K562 (cell line): ENCODE measurements around the gene USP49. TPM values are rescaled to one million over a fixed set of nuclear protein-coding genes. Genes with fewer than 3 reads are reported as not detected.
A peak's percentile ranks its signal among the peaks of the same experiment; 100 is the strongest.

Experiments used
- CREM ChIP-seq: IDR thresholded peaks from 2 replicates; pipeline ENCODE4 v1.6.1; 2014; ENCODE audit warnings: antibody characterized with exemption, low read depth
- CTBP1 ChIP-seq: fragments of 450-650 bp; IDR thresholded peaks from 2 replicates; pipeline ENCODE4 v1.6.1; 2016; ENCODE audit warnings: borderline replicate concordance
- DIDO1 ChIP-seq: fragments of 450-650 bp; IDR thresholded peaks from 2 replicates; pipeline ENCODE4 v1.6.1; 2016; ENCODE audit warnings: low read depth, missing biosample characterization, missing genetic modification characterization
- ELF2 ChIP-seq: fragments of 250-450 bp; sonication (Bioruptor Pico); IDR thresholded peaks from 2 replicates; pipeline ENCODE4 v1.5.0; 2021; ENCODE audit warnings: mild to moderate bottlenecking
- EP300 ChIP-seq: IDR thresholded peaks from 2 replicates; pipeline ENCODE4 v1.6.1; 2012; ENCODE audit warnings: low read length, improper control_type of control experiment
- GABPB1 ChIP-seq: sonication (generic); formaldehyde crosslinking; IDR thresholded peaks from 2 replicates; pipeline ENCODE4 v1.8.0; 2022; ENCODE audit warnings: mild to moderate bottlenecking, missing genetic modification reagents
- HDAC1 ChIP-seq, 2 experiments: fragments of 450-650 bp; IDR thresholded peaks; 2 replicates each; pipeline ENCODE4 v1.6.1; 2016 to 2017; ENCODE audit warnings: inconsistent platforms in 1 of 2, mild to moderate bottlenecking in 1 of 2, moderate library complexity in 1 of 2
- HMGN3 ChIP-seq: IDR thresholded peaks from 2 replicates; pipeline ENCODE4 v1.6.1; 2011; ENCODE audit warnings: borderline replicate concordance, low read depth, mild to moderate bottlenecking, mixed read lengths, low read length; ENCODE audit not compliant: insufficient read length; ENCODE audit errors: extremely low read depth
- NFIX ChIP-seq: fragments of 250-450 bp; sonication (Bioruptor Pico); IDR thresholded peaks from 2 replicates; pipeline ENCODE4 v1.4.0; 2020; ENCODE audit warnings: low read depth, mild to moderate bottlenecking, moderate library complexity
- NONO ChIP-seq, 2 experiments: fragments of 200-400 bp in 1 of 2; fragments of 450-650 bp in 1 of 2; formaldehyde crosslinking in 1 of 2; IDR thresholded peaks; 2 replicates each; pipeline ENCODE4 v1.6.1; 2017; ENCODE audit warnings: low read depth in 2 of 2, mild to moderate bottlenecking in 2 of 2, moderate library complexity in 2 of 2, low read length in 1 of 2
- NUFIP1 ChIP-seq: fragments of 450-650 bp; IDR thresholded peaks from 2 replicates; pipeline ENCODE4 v1.6.1; 2018; ENCODE audit not compliant: partially characterized antibody
- POLR3A ChIP-seq: IDR thresholded peaks from 2 replicates; pipeline ENCODE4 v1.6.1; 2011; ENCODE audit warnings: borderline replicate concordance, mild to moderate bottlenecking, moderate library complexity; ENCODE audit not compliant: insufficient read length, insufficient read depth; ENCODE audit errors: extremely low read depth
- SMARCA4 ChIP-seq: fragments of 450-650 bp; IDR thresholded peaks from 2 replicates; pipeline ENCODE4 v1.6.1; 2016
- SREBF2 ChIP-seq: sonication (generic); formaldehyde crosslinking; IDR thresholded peaks from 2 replicates; pipeline ENCODE4 v1.4.0; 2020; ENCODE audit warnings: mild to moderate bottlenecking, missing genetic modification reagents
- TAF15 ChIP-seq: fragments of 200-400 bp; formaldehyde crosslinking; IDR thresholded peaks from 2 replicates; pipeline ENCODE4 v1.6.1; 2017; ENCODE audit warnings: mild to moderate bottlenecking, low read depth, low read length, moderate library complexity
- ZBTB8A ChIP-seq: fragments of 450-650 bp; IDR thresholded peaks from 2 replicates; pipeline ENCODE4 v1.6.1; 2018; ENCODE audit warnings: mild to moderate bottlenecking, moderate library complexity; ENCODE audit not compliant: partially characterized antibody
- ZC3H4 ChIP-seq: sonication (generic); formaldehyde crosslinking; IDR thresholded peaks from 2 replicates; pipeline ENCODE4 v1.9.0; 2021; ENCODE audit warnings: missing genetic modification reagents, borderline replicate concordance
- ZFPM2 ChIP-seq: fragments of 250-450 bp; sonication (Bioruptor Pico); IDR thresholded peaks from 2 replicates; pipeline ENCODE4 v1.5.1; 2022; ENCODE audit warnings: mild to moderate bottlenecking
- ZNF134 ChIP-seq: fragments of 250-450 bp; sonication (Bioruptor Pico); conservative IDR thresholded peaks from 2 replicates; pipeline ENCODE4 v1.4.0; 2020
- ZNF212 ChIP-seq: fragments of 450-650 bp; formaldehyde crosslinking; IDR thresholded peaks from 2 replicates; pipeline ENCODE4 v1.4.0; 2020; ENCODE audit warnings: mild to moderate bottlenecking
- ZNF253 ChIP-seq: fragments of 250-450 bp; sonication (Bioruptor Pico); conservative IDR thresholded peaks from 2 replicates; pipeline ENCODE4 v1.6.1; 2021; ENCODE audit warnings: mild to moderate bottlenecking
- ZNF384 ChIP-seq: IDR thresholded peaks from 2 replicates; pipeline ENCODE4 v1.6.1; 2012; ENCODE audit warnings: low read depth, low read length, improper control_type of control experiment
- polyA plus RNA-seq, 8 experiments: library from polyadenylated mRNA; depleted of rRNA in 4 of 8; stranded (reverse) in 5 of 8; unstranded in 3 of 8; fragments of >200 nt; fragmentation: Nextera tagmentation in 2 of 8; fragmentation: Illumina TruSeq in 1 of 8; extraction: Ambion mirVana in 2 of 8; extraction: Trizol in 1 of 8; gene quantifications; 2 replicates each; pipeline versions ENCODE4 v1.2.1 to v1.2.3, GENCODE V29; 2011 to 2014; ENCODE audit warnings: inconsistent platforms in 1 of 8, missing spikeins in 1 of 8
- total RNA-seq, 7 experiments: library from RNA; depleted of rRNA in 6 of 7; stranded (reverse); fragments of >200 nt in 6 of 7; fragmentation: Illumina TruSeq in 2 of 7; extraction: Trizol in 2 of 7; gene quantifications; 2 replicates each; pipeline versions ENCODE4 v1.2.1 to v1.2.3, GENCODE V29; 2011 to 2021; ENCODE audit warnings: low replicate concordance in 1 of 7
- TF ChIP-seq, protein P1 (sequence below): fragments of 450-650 bp; IDR thresholded peaks from 2 replicates; pipeline ENCODE4 v1.6.1; 2016; ENCODE audit warnings: low read depth, mild to moderate bottlenecking, moderate library complexity
- TF ChIP-seq, protein P2 (sequence below): fragments of 450-650 bp; conservative IDR thresholded peaks from 2 replicates; pipeline ENCODE4 v1.6.1; 2016; ENCODE audit warnings: missing genetic modification characterization, low read depth, mild to moderate bottlenecking, control low read depth, missing compliant biosample characterization
- TF ChIP-seq, protein P3 (sequence below): fragments of 250-450 bp; sonication (Bioruptor Pico); IDR thresholded peaks from 2 replicates; pipeline ENCODE4 v1.5.0; 2021

USP49 gene
- total and polyA plus RNA-seq, 9 of the 15 experiments (the other 6 are each of a cell fraction or from before 2014, with no cell fraction given): 1.0 to 9.9 (median 6.5) TPM

DNA sequence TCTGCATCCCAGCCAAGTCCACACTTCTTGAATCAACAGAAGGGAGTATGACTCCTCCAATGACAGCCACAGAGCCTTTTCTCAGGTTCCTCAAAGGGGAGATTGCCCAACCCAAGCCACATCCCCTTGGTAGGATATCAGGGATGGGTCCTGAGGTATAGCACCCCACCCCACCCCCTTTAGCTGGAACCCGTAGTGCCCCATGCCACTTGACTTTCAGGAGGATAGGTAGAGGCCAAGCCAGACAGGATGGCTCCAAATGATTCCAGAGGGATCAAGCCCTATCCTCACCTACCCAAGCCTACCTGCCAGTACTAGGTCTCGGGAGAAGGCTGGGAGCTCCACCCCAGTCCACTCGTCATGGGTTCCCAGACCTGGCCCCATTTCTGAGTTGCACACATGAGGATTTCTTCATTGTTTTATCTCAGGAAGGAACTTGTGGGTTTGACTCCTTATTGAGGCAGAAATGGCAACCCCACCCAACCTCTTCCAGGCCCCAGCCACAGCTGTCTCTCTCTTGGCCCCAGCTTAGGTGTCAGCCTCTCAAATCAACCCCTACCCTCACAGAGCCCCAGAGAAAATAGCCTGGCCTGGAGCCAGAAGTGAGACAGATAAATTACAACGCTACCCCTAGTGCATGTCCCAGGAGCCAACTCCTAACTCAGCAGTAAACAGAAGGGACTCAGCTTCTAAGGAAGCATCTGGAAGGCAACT, 42.8 kb upstream of the USP49 start (continued):
- TF ChIP-seq HMGN3: no peak
- TF ChIP-seq, protein P1, sequence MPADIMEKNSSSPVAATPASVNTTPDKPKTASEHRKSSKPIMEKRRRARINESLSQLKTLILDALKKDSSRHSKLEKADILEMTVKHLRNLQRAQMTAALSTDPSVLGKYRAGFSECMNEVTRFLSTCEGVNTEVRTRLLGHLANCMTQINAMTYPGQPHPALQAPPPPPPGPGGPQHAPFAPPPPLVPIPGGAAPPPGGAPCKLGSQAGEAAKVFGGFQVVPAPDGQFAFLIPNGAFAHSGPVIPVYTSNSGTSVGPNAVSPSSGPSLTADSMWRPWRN: no peak
- TF ChIP-seq ZNF134 (CRISPR knock-in tag): no peak
- TF ChIP-seq ZFPM2 (CRISPR knock-in tag): no peak
- TF ChIP-seq ZNF212 (CRISPR knock-in tag): no peak
- no peak for TF ChIP-seq POLR3A
- no peak for TF ChIP-seq NUFIP1
- no peak for TF ChIP-seq TAF15
- TF ChIP-seq ELF2: 0 out of 2 replicates have a peak, but pooled peaks have one; percentile 33
- TF ChIP-seq NFIX (CRISPR knock-in tag): no peak
- TF ChIP-seq ZBTB8A: no peak
- 0 out of 4 replicates have a peak, but pooled peaks of 1 of the 2 experiments have one; percentile 22 for TF ChIP-seq HDAC1 (IDR thresholded peaks at IDR 0.05)
- no peak for TF ChIP-seq CTBP1
- TF ChIP-seq ZC3H4 (CRISPR knock-in tag): no peak
- TF ChIP-seq SMARCA4: no peak
- no peak for TF ChIP-seq NONO (IDR thresholded peaks at IDR 0.05; ENCODE audit: low read depth in 2 of 2, low read length in 1 of 2)
- no peak for TF ChIP-seq ZNF384
- no peak for TF ChIP-seq CREM
- peak; percentile 22; the same call in 1 of the 2 replicates for TF ChIP-seq GABPB1 (CRISPR knock-in tag)
- TF ChIP-seq, protein P2, sequence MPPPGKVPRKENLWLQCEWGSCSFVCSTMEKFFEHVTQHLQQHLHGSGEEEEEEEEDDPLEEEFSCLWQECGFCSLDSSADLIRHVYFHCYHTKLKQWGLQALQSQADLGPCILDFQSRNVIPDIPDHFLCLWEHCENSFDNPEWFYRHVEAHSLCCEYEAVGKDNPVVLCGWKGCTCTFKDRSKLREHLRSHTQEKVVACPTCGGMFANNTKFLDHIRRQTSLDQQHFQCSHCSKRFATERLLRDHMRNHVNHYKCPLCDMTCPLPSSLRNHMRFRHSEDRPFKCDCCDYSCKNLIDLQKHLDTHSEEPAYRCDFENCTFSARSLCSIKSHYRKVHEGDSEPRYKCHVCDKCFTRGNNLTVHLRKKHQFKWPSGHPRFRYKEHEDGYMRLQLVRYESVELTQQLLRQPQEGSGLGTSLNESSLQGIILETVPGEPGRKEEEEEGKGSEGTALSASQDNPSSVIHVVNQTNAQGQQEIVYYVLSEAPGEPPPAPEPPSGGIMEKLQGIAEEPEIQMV: no peak
- peak; percentile 16 for TF ChIP-seq EP300
- no peak for TF ChIP-seq ZNF253 (CRISPR knock-in tag)
- TF ChIP-seq, protein P3, sequence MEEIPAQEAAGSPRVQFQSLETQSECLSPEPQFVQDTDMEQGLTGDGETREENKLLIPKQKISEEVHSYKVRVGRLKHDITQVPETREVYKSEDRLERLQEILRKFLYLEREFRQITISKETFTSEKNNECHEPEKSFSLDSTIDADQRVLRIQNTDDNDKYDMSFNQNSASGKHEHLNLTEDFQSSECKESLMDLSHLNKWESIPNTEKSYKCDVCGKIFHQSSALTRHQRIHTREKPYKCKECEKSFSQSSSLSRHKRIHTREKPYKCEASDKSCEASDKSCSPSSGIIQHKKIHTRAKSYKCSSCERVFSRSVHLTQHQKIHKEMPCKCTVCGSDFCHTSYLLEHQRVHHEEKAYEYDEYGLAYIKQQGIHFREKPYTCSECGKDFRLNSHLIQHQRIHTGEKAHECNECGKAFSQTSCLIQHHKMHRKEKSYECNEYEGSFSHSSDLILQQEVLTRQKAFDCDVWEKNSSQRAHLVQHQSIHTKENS: no peak
- TF ChIP-seq SREBF2 (CRISPR knock-in tag): 0 out of 2 replicates have a peak, but pooled peaks have one; percentile 39
- no peak for TF ChIP-seq DIDO1 (tag)
